Myocyte (in vitro differentiated cells): ENCODE results near the gene ATP1B1. TPM values are rescaled to one million over a fixed set of nuclear protein-coding genes. Genes with fewer than 3 reads are reported as not detected.
A peak's percentile ranks its signal among the peaks of the same experiment; 100 is the strongest.
"Not testable (repeated sequence)": the region's sequence is repeated elsewhere in the genome, so short reads cannot be mapped to it uniquely, and the experiment has no call there.

Experiments used
- DNase-seq: peaks from one replicate; pipeline ENCODE4 v3.0.0-alpha.2; 2012; ENCODE audit warnings: low read depth
- total RNA-seq: library from RNA; depleted of rRNA; stranded (reverse); fragments of >200 nt; gene quantifications from 2 replicates; pipeline ENCODE4 v1.2.3, GENCODE V29; 2014

ATP1B1 gene
- total RNA-seq, 1 donor from 2014 or later = 63.9 TPM

- DNase-seq = no peak
Observed at GRCh38 chr1:169138866-169139670, 32.6 kb downstream of the ATP1B1 start.

GRCh38 chr1:169141356-169141755, 34.9 kb downstream of the ATP1B1 start:
- no peak for DNase-seq

- no peak for DNase-seq
Observed at GRCh38 chr1:169142129-169142528, 35.6 kb downstream of the ATP1B1 start.

GRCh38 chr1:169143346-169143745, 36.9 kb downstream of the ATP1B1 start:
- DNase-seq = no peak

GRCh38 chr1:169143984-169144383, 37.5 kb downstream of the ATP1B1 start:
- DNase-seq = no peak

- no peak for DNase-seq
Observed at GRCh38 chr1:169144941-169145626, 38.6 kb downstream of the ATP1B1 start.

- DNase-seq = no peak
Observed at GRCh38 chr1:169146576-169147214, 40.2 kb downstream of the ATP1B1 start.

- DNase-seq = peak; percentile 23
Observed at GRCh38 chr1:169148472-169149252, 42.2 kb downstream of the ATP1B1 start.

- DNase-seq = no peak
Observed at GRCh38 chr1:169149555-169150286, 43.2 kb downstream of the ATP1B1 start.

- DNase-seq = no peak
Observed at GRCh38 chr1:169150641-169151337, 44.3 kb downstream of the ATP1B1 start.

GRCh38 chr1:169151338-169151837, 44.9 kb downstream of the ATP1B1 start:
- no peak for DNase-seq

- no peak for DNase-seq
Observed at GRCh38 chr1:169155675-169156074, 49.2 kb downstream of the ATP1B1 start.

- DNase-seq = no peak
Observed at GRCh38 chr1:169156580-169156979, 50.1 kb downstream of the ATP1B1 start.

- no peak for DNase-seq
Observed at GRCh38 chr1:169160845-169161495, 54.5 kb downstream of the ATP1B1 start.

GRCh38 chr1:169161496-169162194, 55.2 kb downstream of the ATP1B1 start:
- no peak for DNase-seq

- no peak for DNase-seq
Observed at GRCh38 chr1:169163059-169163458, 56.6 kb downstream of the ATP1B1 start.

GRCh38 chr1:169175461-169175860, 69.0 kb downstream of the ATP1B1 start:
- no peak for DNase-seq

- not testable (repeated sequence) for DNase-seq
Observed at GRCh38 chr1:169179431-169179830, 72.9 kb downstream of the ATP1B1 start.

- DNase-seq = no peak
Observed at GRCh38 chr1:169180174-169180573, 73.7 kb downstream of the ATP1B1 start.
